ENCODE results near the gene CASK.

The CASK gene

GRCh38 chrX:41970419-41970818 lies 47.1 kb upstream of the CASK start:
- no peak for ATAC-seq
- TF ChIP-seq ZC3H10 (CRISPR knock-in tag; IDR thresholded peaks at IDR 0.05) = no peak
- TF ChIP-seq PATZ1 (CRISPR knock-in tag; IDR thresholded peaks at IDR 0.05; ENCODE audit: borderline replicate concordance) = no peak
- no peak for TF ChIP-seq RARB (CRISPR knock-in tag; IDR thresholded peaks at IDR 0.05)
- no peak for TF ChIP-seq ZNF8 (CRISPR knock-in tag; IDR thresholded peaks at IDR 0.05)
- no peak for TF ChIP-seq BACH2 (CRISPR knock-in tag; IDR thresholded peaks at IDR 0.05; ENCODE audit: borderline replicate concordance)
- TF ChIP-seq CSDC2 (CRISPR knock-in tag; IDR thresholded peaks at IDR 0.05) = no peak
- TF ChIP-seq, protein P1, sequence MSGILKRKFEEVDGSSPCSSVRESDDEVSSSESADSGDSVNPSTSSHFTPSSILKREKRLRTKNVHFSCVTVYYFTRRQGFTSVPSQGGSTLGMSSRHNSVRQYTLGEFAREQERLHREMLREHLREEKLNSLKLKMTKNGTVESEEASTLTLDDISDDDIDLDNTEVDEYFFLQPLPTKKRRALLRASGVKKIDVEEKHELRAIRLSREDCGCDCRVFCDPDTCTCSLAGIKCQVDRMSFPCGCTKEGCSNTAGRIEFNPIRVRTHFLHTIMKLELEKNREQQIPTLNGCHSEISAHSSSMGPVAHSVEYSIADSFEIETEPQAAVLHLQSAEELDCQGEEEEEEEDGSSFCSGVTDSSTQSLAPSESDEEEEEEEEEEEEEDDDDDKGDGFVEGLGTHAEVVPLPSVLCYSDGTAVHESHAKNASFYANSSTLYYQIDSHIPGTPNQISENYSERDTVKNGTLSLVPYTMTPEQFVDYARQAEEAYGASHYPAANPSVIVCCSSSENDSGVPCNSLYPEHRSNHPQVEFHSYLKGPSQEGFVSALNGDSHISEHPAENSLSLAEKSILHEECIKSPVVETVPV (CRISPR knock-in tag; IDR thresholded peaks at IDR 0.05) = no peak
- no peak for TF ChIP-seq ARNTL (CRISPR knock-in tag; IDR thresholded peaks at IDR 0.05; ENCODE audit: borderline replicate concordance, low read depth)
- TF ChIP-seq, protein P2, sequence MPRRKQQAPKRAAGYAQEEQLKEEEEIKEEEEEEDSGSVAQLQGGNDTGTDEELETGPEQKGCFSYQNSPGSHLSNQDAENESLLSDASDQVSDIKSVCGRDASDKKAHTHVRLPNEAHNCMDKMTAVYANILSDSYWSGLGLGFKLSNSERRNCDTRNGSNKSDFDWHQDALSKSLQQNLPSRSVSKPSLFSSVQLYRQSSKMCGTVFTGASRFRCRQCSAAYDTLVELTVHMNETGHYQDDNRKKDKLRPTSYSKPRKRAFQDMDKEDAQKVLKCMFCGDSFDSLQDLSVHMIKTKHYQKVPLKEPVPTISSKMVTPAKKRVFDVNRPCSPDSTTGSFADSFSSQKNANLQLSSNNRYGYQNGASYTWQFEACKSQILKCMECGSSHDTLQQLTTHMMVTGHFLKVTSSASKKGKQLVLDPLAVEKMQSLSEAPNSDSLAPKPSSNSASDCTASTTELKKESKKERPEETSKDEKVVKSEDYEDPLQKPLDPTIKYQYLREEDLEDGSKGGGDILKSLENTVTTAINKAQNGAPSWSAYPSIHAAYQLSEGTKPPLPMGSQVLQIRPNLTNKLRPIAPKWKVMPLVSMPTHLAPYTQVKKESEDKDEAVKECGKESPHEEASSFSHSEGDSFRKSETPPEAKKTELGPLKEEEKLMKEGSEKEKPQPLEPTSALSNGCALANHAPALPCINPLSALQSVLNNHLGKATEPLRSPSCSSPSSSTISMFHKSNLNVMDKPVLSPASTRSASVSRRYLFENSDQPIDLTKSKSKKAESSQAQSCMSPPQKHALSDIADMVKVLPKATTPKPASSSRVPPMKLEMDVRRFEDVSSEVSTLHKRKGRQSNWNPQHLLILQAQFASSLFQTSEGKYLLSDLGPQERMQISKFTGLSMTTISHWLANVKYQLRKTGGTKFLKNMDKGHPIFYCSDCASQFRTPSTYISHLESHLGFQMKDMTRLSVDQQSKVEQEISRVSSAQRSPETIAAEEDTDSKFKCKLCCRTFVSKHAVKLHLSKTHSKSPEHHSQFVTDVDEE (CRISPR knock-in tag; IDR thresholded peaks at IDR 0.05) = no peak
- TF ChIP-seq ZFP30 (CRISPR knock-in tag; IDR thresholded peaks at IDR 0.05) = no peak

DNA sequence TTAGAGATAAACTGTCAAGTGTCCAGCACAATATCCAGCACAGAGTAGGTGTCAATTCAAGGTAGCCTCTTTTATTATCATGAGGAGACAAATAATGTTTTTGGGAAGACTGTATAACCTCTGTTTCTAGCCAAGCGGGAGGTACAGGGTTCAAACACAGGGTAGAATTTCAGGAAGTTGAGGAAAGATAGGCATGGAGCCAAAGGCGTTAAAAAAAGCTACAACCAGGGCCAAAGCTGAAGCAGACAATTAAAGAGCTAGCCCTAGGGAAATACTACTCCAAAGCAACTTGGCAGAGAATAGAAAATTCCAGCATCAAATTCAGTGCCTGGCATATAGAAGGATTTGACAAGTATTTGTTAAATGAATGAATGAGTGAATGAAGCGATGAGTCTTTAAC lies 40.0 kb upstream of the CASK start:
- TF ChIP-seq ZNF8 (CRISPR knock-in tag; IDR thresholded peaks at IDR 0.05) = no peak
- no peak for TF ChIP-seq ZFP30 (CRISPR knock-in tag; IDR thresholded peaks at IDR 0.05)
- TF ChIP-seq CREB5 (CRISPR knock-in tag; IDR thresholded peaks at IDR 0.05; ENCODE audit: low read depth) = no peak
- TF ChIP-seq, protein P2 (CRISPR knock-in tag; IDR thresholded peaks at IDR 0.05) = no peak
- TF ChIP-seq GLIS3 (CRISPR knock-in tag; IDR thresholded peaks at IDR 0.05) = no peak
- TF ChIP-seq BACH2 (CRISPR knock-in tag; IDR thresholded peaks at IDR 0.05; ENCODE audit: borderline replicate concordance) = no peak
- ATAC-seq = no peak

GRCh38 chrX:41960142-41960541 lies 36.8 kb upstream of the CASK start:
- TF ChIP-seq TOX (CRISPR knock-in tag; IDR thresholded peaks at IDR 0.05; ENCODE audit: borderline replicate concordance) (no peak), BACH2 (CRISPR knock-in tag; IDR thresholded peaks at IDR 0.05; ENCODE audit: borderline replicate concordance) (no peak), ZC3H10 (CRISPR knock-in tag; IDR thresholded peaks at IDR 0.05) (no peak), PATZ1 (CRISPR knock-in tag; IDR thresholded peaks at IDR 0.05; ENCODE audit: borderline replicate concordance) (no peak), ZNF70 (CRISPR knock-in tag; IDR thresholded peaks at IDR 0.05) (no peak), SNAI2 (CRISPR knock-in tag; IDR thresholded peaks at IDR 0.05) (no peak), ZNF8 (CRISPR knock-in tag; IDR thresholded peaks at IDR 0.05) (no peak), TCF4 (CRISPR knock-in tag; IDR thresholded peaks at IDR 0.05; ENCODE audit: borderline replicate concordance) (no peak), PPARA (CRISPR knock-in tag; IDR thresholded peaks at IDR 0.05; ENCODE audit: borderline replicate concordance) (no peak), ARNTL (CRISPR knock-in tag; IDR thresholded peaks at IDR 0.05; ENCODE audit: borderline replicate concordance, low read depth) (no peak), GLIS3 (CRISPR knock-in tag; IDR thresholded peaks at IDR 0.05) (no peak)
- TF ChIP-seq, protein P3, sequence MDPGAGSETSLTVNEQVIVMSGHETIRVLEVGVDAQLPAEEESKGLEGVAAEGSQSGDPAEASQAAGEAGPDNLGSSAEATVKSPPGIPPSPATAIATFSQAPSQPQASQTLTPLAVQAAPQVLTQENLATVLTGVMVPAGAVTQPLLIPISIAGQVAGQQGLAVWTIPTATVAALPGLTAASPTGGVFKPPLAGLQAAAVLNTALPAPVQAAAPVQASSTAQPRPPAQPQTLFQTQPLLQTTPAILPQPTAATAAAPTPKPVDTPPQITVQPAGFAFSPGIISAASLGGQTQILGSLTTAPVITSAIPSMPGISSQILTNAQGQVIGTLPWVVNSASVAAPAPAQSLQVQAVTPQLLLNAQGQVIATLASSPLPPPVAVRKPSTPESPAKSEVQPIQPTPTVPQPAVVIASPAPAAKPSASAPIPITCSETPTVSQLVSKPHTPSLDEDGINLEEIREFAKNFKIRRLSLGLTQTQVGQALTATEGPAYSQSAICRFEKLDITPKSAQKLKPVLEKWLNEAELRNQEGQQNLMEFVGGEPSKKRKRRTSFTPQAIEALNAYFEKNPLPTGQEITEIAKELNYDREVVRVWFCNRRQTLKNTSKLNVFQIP (CRISPR knock-in tag; IDR thresholded peaks at IDR 0.05; ENCODE audit: borderline replicate concordance, low read depth) = no peak
- TF ChIP-seq, protein P2 (CRISPR knock-in tag; IDR thresholded peaks at IDR 0.05) = no peak
- no peak for ATAC-seq

Measured in SK-N-SH treated with all-trans-retinoic acid at 6 μM for 48 hours (cell line).